ENCODE data around the gene CLIC1.

DNA sequence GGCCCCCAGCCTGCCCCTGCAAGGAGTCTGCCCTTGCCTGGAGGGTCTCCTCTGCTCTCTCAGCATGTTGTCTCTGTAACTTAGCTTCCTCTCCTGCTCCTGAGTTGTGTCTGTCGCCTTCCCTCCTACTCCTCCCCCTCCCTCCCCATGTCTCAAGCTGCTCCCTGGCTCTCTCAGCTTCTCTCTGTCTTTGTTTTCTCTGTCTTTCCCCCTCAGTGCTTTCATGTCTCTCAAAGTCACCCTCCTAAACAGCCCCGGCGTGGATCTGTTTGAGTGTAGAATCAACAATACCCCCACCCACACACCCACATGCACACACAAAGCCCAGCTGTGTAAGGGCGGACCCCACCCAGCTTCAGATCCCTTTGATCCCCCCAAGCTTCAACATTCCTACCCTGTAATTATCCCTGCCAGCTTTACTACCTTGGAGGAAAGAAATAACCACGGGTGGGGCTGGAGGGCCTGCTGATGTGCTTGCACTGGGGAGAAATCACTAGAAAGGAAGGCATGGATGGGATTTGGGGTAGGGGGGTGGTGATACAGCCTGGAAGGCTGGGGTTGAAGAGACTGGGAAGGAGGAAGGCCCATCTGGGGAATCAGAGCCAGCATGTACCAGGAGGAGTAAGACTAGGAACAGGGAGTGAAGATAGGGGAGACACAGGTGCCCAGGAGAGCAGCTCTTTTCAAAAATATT is 22.2 kb downstream of the CLIC1 start:
- TF ChIP-seq, protein P1, sequence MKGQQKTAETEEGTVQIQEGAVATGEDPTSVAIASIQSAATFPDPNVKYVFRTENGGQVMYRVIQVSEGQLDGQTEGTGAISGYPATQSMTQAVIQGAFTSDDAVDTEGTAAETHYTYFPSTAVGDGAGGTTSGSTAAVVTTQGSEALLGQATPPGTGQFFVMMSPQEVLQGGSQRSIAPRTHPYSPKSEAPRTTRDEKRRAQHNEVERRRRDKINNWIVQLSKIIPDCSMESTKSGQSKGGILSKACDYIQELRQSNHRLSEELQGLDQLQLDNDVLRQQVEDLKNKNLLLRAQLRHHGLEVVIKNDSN (IDR thresholded peaks at IDR 0.05) = no peak
- no peak for TF ChIP-seq EP300 (IDR thresholded peaks at IDR 0.05; ENCODE audit: borderline replicate concordance)
- TF ChIP-seq RAD21 (IDR thresholded peaks at IDR 0.05; ENCODE audit: low read depth) = no peak
- TF ChIP-seq, protein P2, sequence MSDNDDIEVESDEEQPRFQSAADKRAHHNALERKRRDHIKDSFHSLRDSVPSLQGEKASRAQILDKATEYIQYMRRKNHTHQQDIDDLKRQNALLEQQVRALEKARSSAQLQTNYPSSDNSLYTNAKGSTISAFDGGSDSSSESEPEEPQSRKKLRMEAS (IDR thresholded peaks at IDR 0.05) = no peak
- TF ChIP-seq CREB1 (IDR thresholded peaks at IDR 0.05; ENCODE audit: low read depth) = no peak
- TF ChIP-seq TEAD4 (IDR thresholded peaks at IDR 0.05) = no peak
- TF ChIP-seq TAF1 (IDR thresholded peaks at IDR 0.05; ENCODE audit: low read depth) = no peak
- no peak for TF ChIP-seq TCF12 (IDR thresholded peaks at IDR 0.05; ENCODE audit: low read depth)
- TF ChIP-seq CEBPB (IDR thresholded peaks at IDR 0.05) = no peak
- no peak for TF ChIP-seq YY1 (IDR thresholded peaks at IDR 0.05; ENCODE audit: low read depth)
- no peak for TF ChIP-seq EGR1 (IDR thresholded peaks at IDR 0.05)
